ENCODE results near the gene ANO2. TPM values are rescaled to one million over a fixed set of nuclear protein-coding genes. Genes with fewer than 3 reads are reported as not detected.

ANO2 gene
- total RNA-seq, 1 donor from 2014 or later, result not detected

GRCh38 chr12:5650829-5651461 lies 294.1 kb downstream of the ANO2 start:
- no peaks in the 10 kb centered on the region for H3K27me3 ChIP-seq (ENCODE audit: control insufficient read depth, insufficient read depth, low read length)
- FAIRE-seq (no peak), DNase-seq (ENCODE audit: low read depth) (no peak)
- TF ChIP-seq CTCF (IDR thresholded peaks at IDR 0.05; ENCODE audit: insufficient read depth, low read length, severe bottlenecking), result no peak
- H3K4me3 ChIP-seq (ENCODE audit: low read depth, low read length), result no peak overlapping the region
- no peaks in the 10 kb centered on the region for H3K36me3 ChIP-seq (ENCODE audit: control insufficient read depth, insufficient read depth, low read length)

- Histone ChIP-seq H3K36me3 (ENCODE audit: control insufficient read depth, insufficient read depth, low read length) (no peaks in the 10 kb centered on the region), H3K27me3 (ENCODE audit: control insufficient read depth, insufficient read depth, low read length) (no peaks in the 10 kb centered on the region), H3K4me3 (ENCODE audit: low read depth, low read length) (no peak overlapping the region)
- no peak for TF ChIP-seq CTCF (IDR thresholded peaks at IDR 0.05; ENCODE audit: insufficient read depth, low read length, severe bottlenecking)
- FAIRE-seq (peak; percentile 36), DNase-seq (ENCODE audit: low read depth) (no peak)
Observed at GRCh38 chr12:5650281-5650680, 294.8 kb downstream of the ANO2 start.

- DNase-seq (ENCODE audit: low read depth), result peak; percentile 13
- peak; percentile 41 for TF ChIP-seq CTCF (IDR thresholded peaks at IDR 0.05; ENCODE audit: insufficient read depth, low read length, severe bottlenecking)
- FAIRE-seq, result no peak
Observed at GRCh38 chr12:5648692-5649359, 296.2 kb downstream of the ANO2 start.

GRCh38 chr12:5643266-5643665 lies 301.8 kb downstream of the ANO2 start:
- no peaks in the 10 kb centered on the region for H3K27me3 ChIP-seq (ENCODE audit: control insufficient read depth, insufficient read depth, low read length)
- H3K4me3 ChIP-seq (ENCODE audit: low read depth, low read length), result no peak overlapping the region
- no peak for DNase-seq (ENCODE audit: low read depth)
- H3K36me3 ChIP-seq (ENCODE audit: control insufficient read depth, insufficient read depth, low read length), result no peaks in the 10 kb centered on the region
- no peak for FAIRE-seq
- TF ChIP-seq CTCF (IDR thresholded peaks at IDR 0.05; ENCODE audit: insufficient read depth, low read length, severe bottlenecking), result no peak

More at GRCh38 chr12:5648692-5649359, 296.2 kb downstream of the ANO2 start:
- Histone ChIP-seq H3K27me3 (ENCODE audit: control insufficient read depth, insufficient read depth, low read length) (no peaks in the 10 kb centered on the region), H3K36me3 (ENCODE audit: control insufficient read depth, insufficient read depth, low read length) (no peaks in the 10 kb centered on the region), H3K4me3 (ENCODE audit: low read depth, low read length) (no peak overlapping the region)

- no peaks in the 10 kb centered on the region for H3K27me3 ChIP-seq (ENCODE audit: control insufficient read depth, insufficient read depth, low read length)
- DNase-seq (ENCODE audit: low read depth), result no peak
- H3K36me3 ChIP-seq (ENCODE audit: control insufficient read depth, insufficient read depth, low read length), result no peaks in the 10 kb centered on the region
- TF ChIP-seq CTCF (IDR thresholded peaks at IDR 0.05; ENCODE audit: insufficient read depth, low read length, severe bottlenecking), result no peak
- no peak overlapping the region for H3K4me3 ChIP-seq (ENCODE audit: low read depth, low read length)
- FAIRE-seq, result no peak
Observed at GRCh38 chr12:5637698-5638097, 307.4 kb downstream of the ANO2 start.

All from bronchial epithelial cell (primary cell).